H1 (cell line): Measurements from ENCODE around the gene PARK7. TPM values are rescaled to one million over a fixed set of nuclear protein-coding genes. Genes with fewer than 3 reads are reported as not detected.

Experiments
- CTCF ChIA-PET: fragments of 300-600 bp; sonication (Branson Sonifier 250); formaldehyde crosslinking; loops from one replicate; lab custom pipeline; 2021; ENCODE audit not compliant: partially characterized antibody; lab: Charles Lee
- POLR2A ChIA-PET: fragments of 300-600 bp; sonication (Branson Sonifier 250); formaldehyde crosslinking; loops from one replicate; lab custom pipeline; 2021; ENCODE audit warnings: inconsistent platforms; ENCODE audit not compliant: partially characterized antibody; lab: Charles Lee
- DNase-seq, 2 experiments: peaks; one replicate each; pipeline versions ENCODE4 v3.0.0 to v3.0.0-alpha.2; 2010 to 2022; ENCODE audit warnings: low spot score in 2 of 2, low read depth in 1 of 2, mixed read lengths in 1 of 2
- FAIRE-seq: peaks from 2 replicates; lab custom pipeline; 2011; peaks lifted over from hg19 to GRCh38; lab: Jason Lieb, UNC
- H2AFZ ChIP-seq: 2 replicates; pipeline ENCODE4 v1.8.1; 2012; ENCODE audit warnings: low read length, inconsistent platforms
- H2AK5ac ChIP-seq: 2 replicates; pipeline ENCODE4 v1.6.1; 2013; ENCODE audit warnings: low read depth, low read length
- H2BK120ac ChIP-seq: replicated peaks from 2 replicates; pipeline ENCODE3; 2013; ENCODE audit warnings: low read depth, low read length, inconsistent platforms
- H2BK12ac ChIP-seq: 2 replicates; pipeline ENCODE4 v1.6.1; 2013; ENCODE audit warnings: low read depth, low read length
- H2BK15ac ChIP-seq: 2 replicates; pipeline ENCODE4 v1.6.1; 2013; ENCODE audit warnings: low read length
- H2BK20ac ChIP-seq: 2 replicates; pipeline ENCODE4 v1.6.1; 2013; ENCODE audit warnings: low read length
- H2BK5ac ChIP-seq: 2 replicates; pipeline ENCODE4 v1.6.1; 2013; ENCODE audit warnings: low read depth, low read length
- H3K14ac ChIP-seq: 2 replicates; pipeline ENCODE4 v1.6.1; 2013; ENCODE audit warnings: inconsistent platforms; ENCODE audit not compliant: insufficient read length
- H3K18ac ChIP-seq: 2 replicates; pipeline ENCODE4 v1.6.1; 2013; ENCODE audit warnings: low read length; ENCODE audit errors: extremely low read depth
- H3K23ac ChIP-seq: 2 replicates; pipeline ENCODE4 v1.6.1; 2013; ENCODE audit warnings: inconsistent platforms; ENCODE audit not compliant: insufficient read length
- H3K23me2 ChIP-seq: 2 replicates; pipeline ENCODE4 v1.6.1; 2013; ENCODE audit warnings: low read depth, low read length
- H3K27ac ChIP-seq: 2 replicates; pipeline ENCODE4 v1.6.1; 2011; ENCODE audit warnings: low read depth, low read length, inconsistent platforms
- H3K27me3 ChIP-seq, 4 experiments: replicated peaks in 1 of 4; 1 replicate in 1 of 4; 2 replicates in 3 of 4; pipeline versions ENCODE4 v1.6.1 to v1.8.1; 2011 to 2013; ENCODE audit warnings: low read length in 3 of 4, mild to moderate bottlenecking in 3 of 4, inconsistent platforms in 2 of 4, mixed read lengths in 2 of 4, moderate library complexity in 1 of 4; ENCODE audit not compliant: control insufficient read depth in 3 of 4, insufficient read depth in 3 of 4; ENCODE audit errors: extremely low read depth in 1 of 4
- H3K36me3 ChIP-seq, 4 experiments: 2 replicates each; pipeline versions ENCODE4 v1.6.1 to v1.8.1; 2011 to 2013; ENCODE audit warnings: mild to moderate bottlenecking in 4 of 4, low read length in 3 of 4, moderate library complexity in 2 of 4, control low read depth in 1 of 4, inconsistent platforms in 1 of 4; ENCODE audit not compliant: insufficient read depth in 4 of 4, control insufficient read depth in 2 of 4
- H3K4ac ChIP-seq: replicated peaks from 2 replicates; pipeline ENCODE3; 2013; ENCODE audit warnings: low read length, low read depth, mixed read lengths, inconsistent platforms; ENCODE audit not compliant: insufficient read length
- H3K4me1 ChIP-seq, 4 experiments: replicated peaks in 1 of 4; 1 replicate in 1 of 4; 2 replicates in 3 of 4; pipeline versions ENCODE4 v1.6.1 to v1.8.1; 2011 to 2013; ENCODE audit warnings: low read length in 3 of 4, inconsistent platforms in 2 of 4, mixed read lengths in 1 of 4; ENCODE audit not compliant: insufficient read depth in 4 of 4, control insufficient read depth in 3 of 4
- H3K4me2 ChIP-seq, 2 experiments: 2 replicates each; pipeline versions ENCODE4 v1.6.1 to v1.8.1; 2011 to 2013; ENCODE audit warnings: low read depth in 2 of 2, low read length in 2 of 2, control low read depth in 1 of 2, inconsistent platforms in 1 of 2, mild to moderate bottlenecking in 1 of 2; ENCODE audit not compliant: insufficient read depth in 1 of 2
- H3K4me3 ChIP-seq, 4 experiments: fragments of 200-600, 300-600 bp in 1 of 4; sonication (generic), shearing (Covaris generic), sonication (Bioruptor Twin) in 1 of 4; 2 replicates each; pipeline versions ENCODE4 v1.5.1 to v1.8.1; 2011 to 2016; ENCODE audit warnings: low read length in 4 of 4, low read depth in 3 of 4, control low read depth in 2 of 4, inconsistent platforms in 2 of 4, mild to moderate bottlenecking in 2 of 4, mixed read lengths in 1 of 4, moderate library complexity in 1 of 4; ENCODE audit not compliant: insufficient read depth in 2 of 4; ENCODE audit errors: extremely low read depth in 1 of 4
- H3K56ac ChIP-seq: replicated peaks from 2 replicates; pipeline ENCODE3; 2013; ENCODE audit warnings: low read depth, mild to moderate bottlenecking, mixed read lengths, low read length, inconsistent platforms; ENCODE audit not compliant: insufficient read length
- H3K79me1 ChIP-seq: 2 replicates; pipeline ENCODE4 v1.6.1; 2013; ENCODE audit warnings: low read depth, low read length, control low read depth
- H3K79me2 ChIP-seq, 2 experiments: 2 replicates each; pipeline versions ENCODE4 v1.6.1 to v1.8.1; 2012 to 2013; ENCODE audit warnings: low read length in 2 of 2, mild to moderate bottlenecking in 2 of 2, inconsistent platforms in 1 of 2; ENCODE audit not compliant: insufficient read depth in 2 of 2, control insufficient read depth in 1 of 2
- H3K9ac ChIP-seq, 4 experiments: replicated peaks in 1 of 4; 1 replicate in 1 of 4; 2 replicates in 3 of 4; pipeline versions ENCODE4 v1.6.1 to v1.8.1; 2011 to 2013; ENCODE audit warnings: low read depth in 3 of 4, low read length in 3 of 4, control low read depth in 2 of 4, mild to moderate bottlenecking in 2 of 4, moderate library complexity in 2 of 4, inconsistent platforms in 1 of 4; ENCODE audit errors: extremely low read depth in 1 of 4
- H3K9me3 ChIP-seq, 2 experiments: 2 replicates each; pipeline versions ENCODE4 v1.6.1 to v1.8.1; 2012 to 2013; ENCODE audit warnings: mild to moderate bottlenecking in 2 of 2, moderate library complexity in 2 of 2, control low read depth in 1 of 2, inconsistent platforms in 1 of 2, low read depth in 1 of 2, low read length in 1 of 2, mixed read lengths in 1 of 2; ENCODE audit not compliant: insufficient read depth in 2 of 2
- H4K20me1 ChIP-seq, 2 experiments: replicated peaks in 1 of 2; 2 replicates each; pipeline versions ENCODE3 to v1.8.1; 2011 to 2013; ENCODE audit warnings: inconsistent platforms in 2 of 2, low read length in 2 of 2, mild to moderate bottlenecking in 1 of 2; ENCODE audit not compliant: insufficient read depth in 2 of 2, control insufficient read depth in 1 of 2
- H4K5ac ChIP-seq: 2 replicates; pipeline ENCODE4 v1.6.1; 2013; ENCODE audit warnings: low read length, low read depth, mixed read lengths, inconsistent platforms; ENCODE audit not compliant: insufficient read length
- H4K8ac ChIP-seq: 2 replicates; pipeline ENCODE4 v1.8.0; 2013; ENCODE audit warnings: mild to moderate bottlenecking, moderate library complexity, low read length, inconsistent platforms; ENCODE audit not compliant: insufficient read depth; ENCODE audit errors: extremely low read depth
- H4K91ac ChIP-seq: replicated peaks from 2 replicates; pipeline ENCODE3; 2013; ENCODE audit warnings: low read length, mixed read lengths, inconsistent platforms; ENCODE audit not compliant: insufficient read length
- CBX8 ChIP-seq: fragments of 300-800, 300-1000 bp; sonication (generic); IDR thresholded peaks from 2 replicates; pipeline ENCODE4 v1.7.1; 2016; ENCODE audit warnings: low read depth, low read length, borderline replicate concordance
- HDAC2 ChIP-seq, 2 experiments: fragments of 300-600 bp in 1 of 2; sonication (generic) in 1 of 2; IDR thresholded peaks; 2 replicates each; pipeline ENCODE4 v1.6.1; 2011 to 2012; ENCODE audit warnings: low read depth in 2 of 2, low read length in 2 of 2, mild to moderate bottlenecking in 2 of 2, moderate library complexity in 2 of 2, borderline replicate concordance in 1 of 2, inconsistent platforms in 1 of 2
- JUND ChIP-seq: IDR thresholded peaks from 2 replicates; pipeline ENCODE4 v1.6.1; 2011; ENCODE audit warnings: mild to moderate bottlenecking, improper control_type of control experiment, low read length
- POU5F1 ChIP-seq: IDR thresholded peaks from 2 replicates; pipeline ENCODE4 v1.6.1; 2011; ENCODE audit warnings: low read depth, mild to moderate bottlenecking, low read length, moderate library complexity
- WGBS, 2 experiments: shearing (Covaris generic) in 1 of 2; methylation state at CpG; one replicate each; pipeline versions ENCODE4 v1.1.6 to v1.1.7; 2013 to 2015; ENCODE audit warnings: low lambda C conversion rate in 2 of 2, mixed read lengths in 2 of 2, inconsistent platforms in 1 of 2, low coverage in 1 of 2, missing lambda C conversion rate in 1 of 2; ENCODE audit not compliant: insufficient replicate concordance in 2 of 2, insufficient coverage in 1 of 2, insufficient read length in 1 of 2; ENCODE audit errors: extremely low coverage in 1 of 2, missing lambda C conversion rate in 1 of 2; 5-methylcytosine and 5-hydroxymethylcytosine counted together
- polyA plus RNA-seq, 7 experiments: library from polyadenylated mRNA; depleted of rRNA in 3 of 7; stranded (reverse) in 5 of 7; unstranded in 2 of 7; fragments of >200 nt in 5 of 7; fragments of 200-250 nt in 2 of 7; gene quantifications; 1 replicate in 5 of 7; 2 replicates in 1 of 7; 4 replicates in 1 of 7; pipeline versions ENCODE4 v1.2.1 to v1.2.3, GENCODE V29; 2011 to 2013; ENCODE audit warnings: missing spikeins in 2 of 7, mixed read lengths in 2 of 7
- total RNA-seq: library from RNA; stranded (reverse); fragmentation: NEBNext Ultra II Directional; extraction: Animal tissue kit (Norgen Biotek cat#: 25700); gene quantifications from 2 replicates; pipeline ENCODE4 v1.2.1, GENCODE V29; 2021

The PARK7 gene
- total and polyA plus RNA-seq, 2 of the 8 experiments (the other 6 are each of a cell fraction or from before 2014, with no cell fraction given) = 206 to 383 TPM

DNA sequence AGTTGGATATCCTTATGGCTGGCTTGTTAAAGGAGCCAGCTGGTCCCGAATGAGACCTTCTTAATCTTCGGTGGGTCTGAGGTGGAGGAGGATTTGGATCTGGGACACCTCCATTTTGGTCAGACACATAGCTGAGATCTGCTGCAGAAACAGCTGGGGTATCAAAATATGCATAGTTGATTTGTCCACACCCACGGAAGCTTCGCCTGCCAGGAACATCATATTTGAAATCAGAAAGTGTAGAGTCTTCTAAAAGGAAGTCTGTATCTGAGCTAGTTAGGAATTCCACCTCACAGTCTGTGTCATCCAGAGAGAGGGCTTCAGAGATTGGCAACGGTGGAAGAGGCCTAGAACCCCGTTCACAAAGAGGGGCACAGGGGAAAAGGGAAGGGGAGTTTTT, 52.3 kb downstream of the PARK7 start:
- POLR2A ChIA-PET = interaction anchor here (0.6 to 1.1 kb wide), 2 partner anchors 13 to 206 kb away, joined by 3 read pairs; no protein-coding TSS in a partner anchor

More for the DNA sequence above, 52.3 kb downstream of the PARK7 start:
- DNase-seq (no peak), FAIRE-seq (no peak)
- H3K4ac ChIP-seq = no peak overlapping the region
- no peak overlapping the region for H2BK5ac ChIP-seq
- H2BK120ac ChIP-seq = no peak overlapping the region
- H3K14ac ChIP-seq = no peak overlapping the region
- H4K8ac ChIP-seq = no peak overlapping the region
- H2BK15ac ChIP-seq = no peak overlapping the region
- H3K23me2 ChIP-seq = no peaks in the 10 kb centered on the region
- no peaks in the 10 kb centered on the region for H3K9me3 ChIP-seq
- H2AK5ac ChIP-seq = no peak overlapping the region
- H2AFZ ChIP-seq = no peak overlapping the region
- peaks cover 12 to 41% (median 28%) of the 10 kb centered on the region in 4 experiments for H3K36me3 ChIP-seq
- no peak for TF ChIP-seq POU5F1
- TF ChIP-seq HDAC2 (IDR thresholded peaks at IDR 0.05; ENCODE audit: borderline replicate concordance in 1 of 2, low read depth in 2 of 2, low read length in 2 of 2) = no peak
- TF ChIP-seq CBX8 = no peak
- TF ChIP-seq JUND = no peak
- H4K20me1 ChIP-seq = peaks cover 2 to 6% of the 10 kb centered on the region in 2 experiments
- H3K4me2 ChIP-seq = no peak overlapping the region
- no peaks in the 10 kb centered on the region for H3K27me3 ChIP-seq
- H3K4me3 ChIP-seq = no peak overlapping the region
- no peak overlapping the region for H2BK20ac ChIP-seq
- no peak overlapping the region for H4K91ac ChIP-seq
- peaks cover 2 to 56% of the 10 kb centered on the region in 2 experiments for H3K79me2 ChIP-seq
- H3K4me1 ChIP-seq = peaks cover 2 to 10% (median 5%) of the 10 kb centered on the region in 4 experiments; a peak in 6 of 7 replicates
- H3K18ac ChIP-seq = no peak overlapping the region
- no peak overlapping the region for H3K56ac ChIP-seq
- H3K27ac ChIP-seq = no peak overlapping the region
- no peak overlapping the region for H4K5ac ChIP-seq
- H3K79me1 ChIP-seq = no peaks in the 10 kb centered on the region; the same call in 1 of the 2 replicates
- no peak overlapping the region for H3K9ac ChIP-seq
- H2BK12ac ChIP-seq = no peak overlapping the region
- CTCF ChIA-PET = interaction anchor here (0.6 to 12.6 kb wide), 19 partner anchors 9 to 337 kb away, joined by 3 to 211 read pairs (median 6); partner anchors contain the start of gene SLC45A1
- H3K23ac ChIP-seq = no peak overlapping the region
- WGBS, 2 experiments = 90% methylated on average over 6 of the region's 6 CpGs; no CpG with 5 or more reads in 1 of the 2 experiments
